Measurements from ENCODE around the gene NR5A2.

The NR5A2 gene

GRCh38 chr1:200027264-200027823 is at the start of gene NR5A2:
Gene NR5A2 (plus strand): TSS chr1:200027710. CDS start chr1:200027848, 138 bp downstream.
- DNase-seq, result no peak

GRCh38 chr1:199978408-199978940 is 49.0 kb upstream of the NR5A2 start:
- no peak for DNase-seq

- DNase-seq, result no peak
Measured at GRCh38 chr1:199979071-199979470, 48.4 kb upstream of the NR5A2 start.

- DNase-seq, result no peak
Measured at GRCh38 chr1:199981584-199981983, 45.9 kb upstream of the NR5A2 start.

- no peak for DNase-seq
Measured at GRCh38 chr1:199982606-199983005, 44.9 kb upstream of the NR5A2 start.

- DNase-seq, result no peak
Measured at GRCh38 chr1:199983531-199983930, 44.0 kb upstream of the NR5A2 start.

- DNase-seq, result no peak
Measured at GRCh38 chr1:199995096-199995685, 32.3 kb upstream of the NR5A2 start.

GRCh38 chr1:200005165-200005564 is 22.3 kb upstream of the NR5A2 start:
- no peak for DNase-seq

- DNase-seq, result no peak
Measured at GRCh38 chr1:200006711-200007110, 20.8 kb upstream of the NR5A2 start.

- no peak for DNase-seq
Measured at GRCh38 chr1:200015811-200016210, 11.7 kb upstream of the NR5A2 start.

GRCh38 chr1:200021577-200022238 is 5.8 kb upstream of the NR5A2 start:
- DNase-seq, result no peak

GRCh38 chr1:200022239-200022804 is 5.2 kb upstream of the NR5A2 start:
- no peak for DNase-seq

GRCh38 chr1:200028586-200029034 is 1.1 kb downstream of the NR5A2 start:
- DNase-seq, result no peak

- DNase-seq, result no peak
Measured at GRCh38 chr1:200029035-200029821, 1.7 kb downstream of the NR5A2 start.

GRCh38 chr1:200029822-200030152 is 2.3 kb downstream of the NR5A2 start:
- DNase-seq, result no peak

- DNase-seq, result no peak
Measured at GRCh38 chr1:200030791-200031190, 3.3 kb downstream of the NR5A2 start.

GRCh38 chr1:200033511-200034261 is 6.2 kb downstream of the NR5A2 start:
- DNase-seq, result no peak

GRCh38 chr1:200034262-200034557 is 6.7 kb downstream of the NR5A2 start:
- no peak for DNase-seq

GRCh38 chr1:200034761-200035396 is 7.4 kb downstream of the NR5A2 start:
- no peak for DNase-seq

GRCh38 chr1:200035397-200035955 is 8.0 kb downstream of the NR5A2 start:
- no peak for DNase-seq

GRCh38 chr1:200035956-200036618 is 8.6 kb downstream of the NR5A2 start:
- DNase-seq, result no peak

Measured in activated CD8-positive, alpha-beta memory T cell treated with anti-CD3 and anti-CD28 coated beads for 24 hours (primary cell).